ENCODE data around the gene GULP1. TPM values are rescaled to one million over a fixed set of nuclear protein-coding genes. Genes with fewer than 3 reads are reported as not detected.

Gene GULP1
- total and polyA plus RNA-seq, 2 of the 4 experiments (the other 2 are of a cell fraction) = 24.4 to 40.1 TPM

DNA sequence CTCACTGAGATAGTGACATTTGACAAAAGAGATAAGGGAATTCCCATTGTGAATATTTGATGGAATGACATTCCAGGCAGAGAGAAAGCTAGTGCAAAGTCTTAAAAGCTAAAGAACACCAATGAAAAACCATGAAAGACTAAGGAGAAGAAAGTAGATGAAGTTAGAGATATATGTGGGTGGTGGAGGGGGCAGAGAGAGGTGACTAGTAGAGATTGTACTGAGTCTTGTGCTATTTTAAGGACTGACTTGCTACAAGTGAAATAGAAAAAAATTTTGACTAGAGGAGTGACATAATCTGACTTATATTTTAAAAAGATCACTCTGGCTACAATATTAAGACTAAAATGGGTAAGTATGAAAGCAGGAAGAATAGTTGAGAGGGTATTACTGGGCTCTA, 35.3 kb upstream of the GULP1 start:
- no peak overlapping the region for H3K23ac ChIP-seq (ENCODE audit: low read depth, low read length)
- H2BK20ac ChIP-seq (ENCODE audit: low read depth, low read length) = no peak overlapping the region
- H3K4me1 ChIP-seq (ENCODE audit: control insufficient read depth, insufficient read depth, low read length) = no peaks in the 10 kb centered on the region
- H4K5ac ChIP-seq (ENCODE audit: low read depth, low read length) = no peak overlapping the region
- H3K14ac ChIP-seq (replicated peaks; ENCODE audit: low read depth, low read length) = no peak overlapping the region
- no peak overlapping the region for H4K91ac ChIP-seq (ENCODE audit: insufficient read depth, low read depth, low read length)
- no peak overlapping the region for H2AK9ac ChIP-seq (replicated peaks; ENCODE audit: low read depth, low read length, poor library complexity)
- H3K9me3 ChIP-seq (ENCODE audit: control insufficient read depth, insufficient read depth, low read length) = no peaks in the 10 kb centered on the region
- intact Hi-C loops (cut with micrococcal nuclease) = no loop called here
- no peak overlapping the region for H4K8ac ChIP-seq (ENCODE audit: low read depth in 2 of 2, low read length in 2 of 2)
- H3K56ac ChIP-seq (ENCODE audit: extremely low read depth, insufficient read depth, low read length) = no peak overlapping the region
- no peak overlapping the region for H2BK15ac ChIP-seq (ENCODE audit: low read depth, low read length)
- no peaks in the 10 kb centered on the region for H3K9me1 ChIP-seq (ENCODE audit: insufficient read depth, low read length)
- no peak overlapping the region for H3K4me2 ChIP-seq (ENCODE audit: low read depth, low read length)
- no peaks in the 10 kb centered on the region for H3K27me3 ChIP-seq (ENCODE audit: control insufficient read depth, insufficient read depth, low read length)
- H2BK5ac ChIP-seq (ENCODE audit: low read depth, low read length, poor library complexity, severe bottlenecking) = no peak overlapping the region
- H2AK5ac ChIP-seq (ENCODE audit: low read depth, low read length) = no peak overlapping the region
- H3K18ac ChIP-seq (ENCODE audit: low read depth, low read length) = no peak overlapping the region
- no peak for TF ChIP-seq SMC3 (IDR thresholded peaks at IDR 0.05; ENCODE audit: low read depth, low read length)
- no peak overlapping the region for H3K27ac ChIP-seq (ENCODE audit: insufficient read depth, low read length)
- H3K9ac ChIP-seq (ENCODE audit: low read depth, low read length) = no peak overlapping the region
- no peak overlapping the region for H3K4me3 ChIP-seq (ENCODE audit: insufficient read depth, low read depth, low read length)
- CTCF ChIA-PET = no interaction called here
- ATAC-seq (ENCODE audit: low read depth) = no peak
- no peak overlapping the region for H2AFZ ChIP-seq (replicated peaks; ENCODE audit: low read length, poor library complexity)
- DNase-seq = peak; percentile 7
- no peaks in the 10 kb centered on the region for H3K36me3 ChIP-seq (ENCODE audit: control insufficient read depth, insufficient read depth, low read length)
- no TSS peak for BruUV-seq (replicated peaks)
- no peak overlapping the region for H3K4ac ChIP-seq (ENCODE audit: low read depth, low read length)
- H4K20me1 ChIP-seq (ENCODE audit: insufficient read depth, low read length) = no peaks in the 10 kb centered on the region
- no peak overlapping the region for H2BK120ac ChIP-seq (ENCODE audit: low read depth, low read length)
- POLR2A ChIA-PET (ENCODE audit: unreplicated experiment) = no interaction called here
- H3K79me1 ChIP-seq (ENCODE audit: low read depth in 1 of 2, low read length in 2 of 2) = no peaks in the 10 kb centered on the region
- in situ Hi-C loops (cut with MboI; ENCODE audit: low sequenced_read_pairs) = no loop called here
- dilution Hi-C loops (cut with HindIII; ENCODE audit: low sequenced_read_pairs, unreplicated experiment) = no loop called here
